ENCODE results near the gene SLC37A4. TPM values are rescaled to one million over a fixed set of nuclear protein-coding genes. Genes with fewer than 3 reads are reported as not detected.
A peak's percentile ranks its signal among the peaks of the same experiment; 100 is the strongest.

The SLC37A4 gene
- total and polyA plus RNA-seq, 2 of the 13 experiments (the other 11 are each of a cell fraction or from before 2014, with no cell fraction given), result 43.0 to 56.1 TPM

DNA sequence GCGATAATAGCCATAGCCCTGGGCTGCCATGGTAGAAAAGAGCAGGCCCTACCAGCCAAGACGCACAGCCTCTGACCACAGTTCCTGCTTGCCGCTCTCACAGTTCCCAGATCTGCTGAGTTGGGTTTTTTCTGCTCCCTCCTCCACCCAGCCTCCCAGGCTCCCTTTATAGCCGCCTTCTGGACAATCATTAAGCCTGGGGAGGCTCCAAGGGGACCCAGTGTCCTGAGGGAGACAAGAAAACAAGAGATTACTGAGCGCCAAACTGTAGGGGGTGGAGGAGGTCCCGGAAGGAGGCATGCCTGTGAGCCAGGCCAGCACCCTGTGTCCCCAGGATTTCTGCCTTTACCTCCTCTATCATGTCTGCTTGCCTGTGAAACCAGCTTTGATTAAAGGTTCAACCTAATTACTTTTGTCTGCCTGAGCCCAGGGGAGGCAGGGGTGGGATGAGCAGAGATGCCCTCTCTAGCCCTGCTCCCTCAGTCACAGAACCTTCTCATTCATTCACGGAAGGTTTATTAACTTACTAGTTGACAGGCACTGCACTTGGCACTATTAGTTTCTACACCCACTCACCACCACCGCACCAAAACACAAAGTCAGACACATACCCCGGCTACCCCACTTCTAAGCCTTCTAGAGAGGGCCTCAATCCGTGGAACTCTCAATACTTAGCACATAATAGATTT, 1.2 kb downstream of the SLC37A4 start (continued):
- TF ChIP-seq, protein P1, sequence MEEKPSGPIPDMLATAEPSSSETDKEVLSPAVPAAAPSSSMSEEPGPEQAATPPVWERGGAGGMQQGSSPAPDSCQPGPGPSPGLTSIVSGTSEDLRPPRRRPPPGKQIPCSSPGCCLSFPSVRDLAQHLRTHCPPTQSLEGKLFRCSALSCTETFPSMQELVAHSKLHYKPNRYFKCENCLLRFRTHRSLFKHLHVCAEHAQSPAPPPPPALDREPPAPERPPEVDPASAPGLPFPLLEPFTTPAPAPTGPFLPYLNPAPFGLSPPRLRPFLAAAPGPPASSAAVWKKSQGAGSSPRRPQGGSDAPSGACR (CRISPR knock-in tag; IDR thresholded peaks at IDR 0.05), result no peak
- TF ChIP-seq CEBPB (IDR thresholded peaks at IDR 0.05; ENCODE audit: borderline replicate concordance, low read depth, low read length) (no peak), MED1 (CRISPR knock-in tag; IDR thresholded peaks at IDR 0.05) (peak; percentile 49; the same call in 1 of the 2 replicates), GATA4 (IDR thresholded peaks at IDR 0.05; ENCODE audit: borderline replicate concordance, low read depth) (no peak), ZNF576 (CRISPR knock-in tag; IDR thresholded peaks at IDR 0.05) (no peak), EZH2 (conservative IDR thresholded peaks at IDR 0.05; ENCODE audit: low read depth, low read length) (no peak), NCOR1 (IDR thresholded peaks at IDR 0.05; ENCODE audit: borderline replicate concordance, low read length) (no peak), ELF1 (CRISPR knock-in tag; IDR thresholded peaks at IDR 0.05) (0 out of 2 replicates have a peak, but pooled peaks have one; percentile 47), KDM1A (CRISPR knock-in tag; IDR thresholded peaks at IDR 0.05) (no peak), ZNF562 (CRISPR knock-in tag; IDR thresholded peaks at IDR 0.05; ENCODE audit: borderline replicate concordance) (no peak), ERF (CRISPR knock-in tag; IDR thresholded peaks at IDR 0.05) (peak; percentile 68), ZBTB21 (CRISPR knock-in tag; IDR thresholded peaks at IDR 0.05) (no peak), PHF5A (CRISPR knock-in tag; IDR thresholded peaks at IDR 0.05; ENCODE audit: low read depth, unreplicated experiment) (no peak), ZNF274 (CRISPR knock-in tag; IDR thresholded peaks at IDR 0.05) (no peak), REST (IDR thresholded peaks at IDR 0.05; ENCODE audit: borderline replicate concordance in 1 of 2, low read depth in 1 of 2, low read length in 2 of 2) (no peak), ZNF510 (CRISPR knock-in tag; IDR thresholded peaks at IDR 0.05; ENCODE audit: low read depth) (no peak), ZSCAN20 (CRISPR knock-in tag; IDR thresholded peaks at IDR 0.05; ENCODE audit: borderline replicate concordance) (no peak), SAFB2 (CRISPR knock-in tag; IDR thresholded peaks at IDR 0.05; ENCODE audit: borderline replicate concordance, low read depth) (no peak), ZBTB38 (CRISPR knock-in tag; IDR thresholded peaks at IDR 0.05) (no peak), ZNF136 (CRISPR knock-in tag; IDR thresholded peaks at IDR 0.05; ENCODE audit: low read depth) (no peak), ZFAT (CRISPR knock-in tag; conservative IDR thresholded peaks at IDR 0.05) (no peak), EP300 (IDR thresholded peaks at IDR 0.05; ENCODE audit: low read depth in 2 of 2, low read length in 2 of 2) (peak in 1 of 2 experiments; percentile 38; a peak in 1 of 4 replicates), EP300 (CRISPR knock-in tag; IDR thresholded peaks at IDR 0.05; ENCODE audit: borderline replicate concordance) (no peak)
- TF ChIP-seq, protein P2, sequence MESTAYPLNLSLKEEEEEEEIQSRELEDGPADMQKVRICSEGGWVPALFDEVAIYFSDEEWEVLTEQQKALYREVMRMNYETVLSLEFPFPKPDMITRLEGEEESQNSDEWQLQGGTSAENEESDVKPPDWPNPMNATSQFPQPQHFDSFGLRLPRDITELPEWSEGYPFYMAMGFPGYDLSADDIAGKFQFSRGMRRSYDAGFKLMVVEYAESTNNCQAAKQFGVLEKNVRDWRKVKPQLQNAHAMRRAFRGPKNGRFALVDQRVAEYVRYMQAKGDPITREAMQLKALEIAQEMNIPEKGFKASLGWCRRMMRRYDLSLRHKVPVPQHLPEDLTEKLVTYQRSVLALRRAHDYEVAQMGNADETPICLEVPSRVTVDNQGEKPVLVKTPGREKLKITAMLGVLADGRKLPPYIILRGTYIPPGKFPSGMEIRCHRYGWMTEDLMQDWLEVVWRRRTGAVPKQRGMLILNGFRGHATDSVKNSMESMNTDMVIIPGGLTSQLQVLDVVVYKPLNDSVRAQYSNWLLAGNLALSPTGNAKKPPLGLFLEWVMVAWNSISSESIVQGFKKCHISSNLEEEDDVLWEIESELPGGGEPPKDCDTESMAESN (CRISPR knock-in tag; conservative IDR thresholded peaks at IDR 0.05), result peak; percentile 30; the same call in 1 of the 2 replicates

All from HepG2 (cell line).